Measurements from ENCODE around the gene RCE1.

DNA sequence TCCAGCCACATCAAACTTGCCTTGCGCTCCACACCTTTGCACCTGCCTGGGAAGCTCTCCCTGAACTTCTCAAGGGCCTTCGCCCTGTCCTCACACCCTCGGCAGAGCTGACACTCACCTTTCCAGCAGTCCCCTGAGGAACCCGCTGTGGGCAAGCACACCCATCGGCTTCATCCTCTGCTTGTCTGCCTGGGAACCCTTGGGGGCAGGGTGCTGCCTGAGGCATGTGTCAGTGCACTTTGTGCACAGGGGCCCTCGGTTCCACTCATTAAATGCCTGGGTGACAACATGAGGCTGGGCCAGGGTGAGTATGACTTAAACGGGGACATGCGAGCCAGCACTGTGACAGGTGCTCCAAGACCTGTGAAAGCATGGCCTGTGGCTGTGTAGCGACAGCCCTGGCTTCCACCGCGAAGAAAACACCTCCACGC is 11.0 kb downstream of the RCE1 start:
- TF ChIP-seq, protein P1, sequence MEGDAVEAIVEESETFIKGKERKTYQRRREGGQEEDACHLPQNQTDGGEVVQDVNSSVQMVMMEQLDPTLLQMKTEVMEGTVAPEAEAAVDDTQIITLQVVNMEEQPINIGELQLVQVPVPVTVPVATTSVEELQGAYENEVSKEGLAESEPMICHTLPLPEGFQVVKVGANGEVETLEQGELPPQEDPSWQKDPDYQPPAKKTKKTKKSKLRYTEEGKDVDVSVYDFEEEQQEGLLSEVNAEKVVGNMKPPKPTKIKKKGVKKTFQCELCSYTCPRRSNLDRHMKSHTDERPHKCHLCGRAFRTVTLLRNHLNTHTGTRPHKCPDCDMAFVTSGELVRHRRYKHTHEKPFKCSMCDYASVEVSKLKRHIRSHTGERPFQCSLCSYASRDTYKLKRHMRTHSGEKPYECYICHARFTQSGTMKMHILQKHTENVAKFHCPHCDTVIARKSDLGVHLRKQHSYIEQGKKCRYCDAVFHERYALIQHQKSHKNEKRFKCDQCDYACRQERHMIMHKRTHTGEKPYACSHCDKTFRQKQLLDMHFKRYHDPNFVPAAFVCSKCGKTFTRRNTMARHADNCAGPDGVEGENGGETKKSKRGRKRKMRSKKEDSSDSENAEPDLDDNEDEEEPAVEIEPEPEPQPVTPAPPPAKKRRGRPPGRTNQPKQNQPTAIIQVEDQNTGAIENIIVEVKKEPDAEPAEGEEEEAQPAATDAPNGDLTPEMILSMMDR (IDR thresholded peaks at IDR 0.05; ENCODE audit: borderline replicate concordance, extremely low read depth, low read length, poor library complexity, severe bottlenecking), result no peak
- TF ChIP-seq EZH2 (IDR thresholded peaks at IDR 0.05; ENCODE audit: borderline replicate concordance, low read depth, low read length, severe bottlenecking), result no peak

All from DND-41 (cell line).